ENCODE results near the gene MTSS2.

MTSS2 gene

DNA sequence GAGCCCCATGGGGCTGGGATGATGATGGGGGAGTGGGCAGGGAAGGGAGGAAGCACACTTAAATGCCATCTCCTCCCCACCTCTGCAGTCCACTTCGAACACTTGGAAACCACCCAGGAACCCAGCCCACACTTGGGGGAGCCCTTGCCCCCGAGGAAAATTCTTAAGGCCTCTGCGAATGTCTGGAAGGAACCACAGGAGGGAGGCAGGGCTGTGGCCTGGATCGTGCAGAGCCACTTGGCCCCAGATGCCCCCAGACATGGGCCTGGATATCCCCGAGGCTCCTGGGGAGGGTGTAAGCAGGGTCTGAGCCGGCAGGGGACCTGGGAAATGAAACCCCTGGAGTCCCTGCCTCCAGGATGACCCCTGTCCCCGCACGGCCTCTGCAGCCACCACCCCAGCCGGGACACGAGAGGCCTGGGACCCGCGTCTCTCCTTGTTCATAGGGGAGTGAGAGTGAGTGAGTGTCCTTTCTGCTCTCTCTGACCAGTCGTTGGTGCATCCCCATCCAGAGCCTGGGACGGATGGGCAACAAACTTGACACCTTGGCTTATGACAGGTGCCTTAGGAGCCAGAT is 11.8 kb upstream of the MTSS2 start:
- POLR2A ChIA-PET: no interaction called here

GRCh38 chr16:70696952-70697593 is 11.2 kb upstream of the MTSS2 start:
- peak; percentile 27 for TF ChIP-seq SP2 (tag by site-specific recombination; IDR thresholded peaks at IDR 0.05)
- TF ChIP-seq ZNF561 (tag by site-specific recombination; IDR thresholded peaks at IDR 0.05; ENCODE audit: borderline replicate concordance): no peak
- peak; percentile 93 for TF ChIP-seq ZNF600 (tag by site-specific recombination; IDR thresholded peaks at IDR 0.05)
- no peak for TF ChIP-seq REPIN1 (tag by site-specific recombination; IDR thresholded peaks at IDR 0.05; ENCODE audit: low read depth)
- TF ChIP-seq ZNF398 (tag by site-specific recombination; IDR thresholded peaks at IDR 0.05): 0 out of 2 replicates have a peak, but pooled peaks have one; percentile 5
- TF ChIP-seq ZNF549 (tag by site-specific recombination; IDR thresholded peaks at IDR 0.05): no peak
- POLR2A ChIA-PET: no interaction called here
- CTCF ChIA-PET: no interaction called here
- peaks cover 0 to 5% of the 10 kb centered on the region in 2 experiments; a peak in 1 of 3 replicates for H3K36me3 ChIP-seq (ENCODE audit: control insufficient read depth in 2 of 2, insufficient read depth in 1 of 2, low read length in 2 of 2)
- H3K4me1 ChIP-seq (ENCODE audit: control insufficient read depth, insufficient read depth, low read length): no peaks in the 10 kb centered on the region
- no peak overlapping the region for H3K27ac ChIP-seq (ENCODE audit: extremely low read depth, low read depth, low read length)
- no peaks in the 10 kb centered on the region for H3K9me3 ChIP-seq (ENCODE audit: control insufficient read depth, insufficient read depth, low read depth, low read length)
- no peak overlapping the region for H3K4me3 ChIP-seq (ENCODE audit: low read depth, low read length)

More for the DNA sequence above, 11.8 kb upstream of the MTSS2 start:
- no peak overlapping the region for H3K27ac ChIP-seq (ENCODE audit: extremely low read depth, low read depth, low read length)
- TF ChIP-seq ZNF157 (tag by site-specific recombination; IDR thresholded peaks at IDR 0.05): no peak
- peak; percentile 41; the same call in 1 of the 2 replicates for TF ChIP-seq GLIS1 (tag by site-specific recombination; IDR thresholded peaks at IDR 0.05)
- peak; percentile 24; the same call in 1 of the 2 replicates for TF ChIP-seq ZFHX2 (tag by site-specific recombination; conservative IDR thresholded peaks at IDR 0.05)
- 0 out of 2 replicates have a peak, but pooled peaks have one; percentile 12 for TF ChIP-seq EGR2 (tag by site-specific recombination; IDR thresholded peaks at IDR 0.05; ENCODE audit: low read depth)
- H3K9me3 ChIP-seq (ENCODE audit: control insufficient read depth, insufficient read depth, low read depth, low read length): no peaks in the 10 kb centered on the region
- peaks cover 0 to 5% of the 10 kb centered on the region in 2 experiments; a peak in 1 of 3 replicates for H3K36me3 ChIP-seq (ENCODE audit: control insufficient read depth in 2 of 2, insufficient read depth in 1 of 2, low read length in 2 of 2)
- H3K4me3 ChIP-seq (ENCODE audit: low read depth, low read length): no peak overlapping the region
- H3K4me1 ChIP-seq (ENCODE audit: control insufficient read depth, insufficient read depth, low read length): no peaks in the 10 kb centered on the region
- CTCF ChIA-PET: no interaction called here

DNA sequence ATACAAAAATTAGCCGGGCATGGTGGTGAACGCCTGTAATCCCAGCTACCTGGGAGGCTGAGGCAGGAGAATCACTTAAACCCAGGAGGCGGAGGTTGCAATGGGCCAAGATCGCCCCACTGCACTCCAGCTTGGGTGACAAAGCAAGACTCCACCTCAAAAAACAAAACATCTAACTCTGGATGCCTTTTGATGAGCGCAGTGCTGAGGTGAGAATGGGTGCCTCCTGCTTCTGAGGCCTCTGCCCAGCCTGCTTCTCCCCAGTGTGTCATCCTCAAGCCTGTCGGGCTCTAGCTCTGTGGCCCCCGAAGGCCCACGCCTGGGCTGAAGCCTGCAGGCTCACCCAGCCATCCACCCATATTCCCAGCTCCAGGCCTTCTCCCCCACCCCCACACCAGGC is 10.5 kb upstream of the MTSS2 start:
- peaks cover 0 to 5% of the 10 kb centered on the region in 2 experiments; a peak in 1 of 3 replicates for H3K36me3 ChIP-seq (ENCODE audit: control insufficient read depth in 2 of 2, insufficient read depth in 1 of 2, low read length in 2 of 2)
- POLR2A ChIA-PET: no interaction called here
- no peak overlapping the region for H3K27ac ChIP-seq (ENCODE audit: extremely low read depth, low read depth, low read length)
- no peak for TF ChIP-seq ZNF768 (tag by site-specific recombination; IDR thresholded peaks at IDR 0.05)
- no peak for TF ChIP-seq ZNF324 (tag by site-specific recombination; IDR thresholded peaks at IDR 0.05)
- no peak for TF ChIP-seq ZNF302 (tag by site-specific recombination; IDR thresholded peaks at IDR 0.05; ENCODE audit: low read depth)
- TF ChIP-seq ZNF335 (tag by site-specific recombination; conservative IDR thresholded peaks at IDR 0.05): no peak
- no peak for TF ChIP-seq ZNF16 (tag by site-specific recombination; IDR thresholded peaks at IDR 0.05; ENCODE audit: low read depth)
- H3K4me3 ChIP-seq (ENCODE audit: low read depth, low read length): no peak overlapping the region
- no peaks in the 10 kb centered on the region for H3K4me1 ChIP-seq (ENCODE audit: control insufficient read depth, insufficient read depth, low read length)
- CTCF ChIA-PET: no interaction called here
- H3K9me3 ChIP-seq (ENCODE audit: control insufficient read depth, insufficient read depth, low read depth, low read length): no peaks in the 10 kb centered on the region

- ChIA-PET CTCF (no interaction called here), POLR2A (no interaction called here)
- H3K4me1 ChIP-seq (ENCODE audit: control insufficient read depth, insufficient read depth, low read length): no peaks in the 10 kb centered on the region
- H3K9me3 ChIP-seq (ENCODE audit: control insufficient read depth, insufficient read depth, low read depth, low read length): no peaks in the 10 kb centered on the region
- no peak overlapping the region for H3K4me3 ChIP-seq (ENCODE audit: low read depth, low read length)
- peaks cover 0 to 5% of the 10 kb centered on the region in 2 experiments; a peak in 1 of 3 replicates for H3K36me3 ChIP-seq (ENCODE audit: control insufficient read depth in 2 of 2, insufficient read depth in 1 of 2, low read length in 2 of 2)
- H3K27ac ChIP-seq (ENCODE audit: extremely low read depth, low read depth, low read length): no peak overlapping the region
- TF ChIP-seq YY2 (tag by site-specific recombination; IDR thresholded peaks at IDR 0.05) (no peak), ZSCAN16 (tag by site-specific recombination; IDR thresholded peaks at IDR 0.05) (no peak), REPIN1 (tag by site-specific recombination; IDR thresholded peaks at IDR 0.05; ENCODE audit: low read depth) (no peak), SP3 (tag by site-specific recombination; IDR thresholded peaks at IDR 0.05) (no peak), ZNF341 (tag by site-specific recombination; IDR thresholded peaks at IDR 0.05; ENCODE audit: low read depth) (peak; percentile 40; the same call in 1 of the 2 replicates), ZBTB17 (tag by site-specific recombination; IDR thresholded peaks at IDR 0.05) (no peak), ZNF558 (tag by site-specific recombination; IDR thresholded peaks at IDR 0.05) (no peak), ZNF530 (tag by site-specific recombination; IDR thresholded peaks at IDR 0.05; ENCODE audit: low read depth) (no peak), ZNF600 (tag by site-specific recombination; IDR thresholded peaks at IDR 0.05) (0 out of 2 replicates have a peak, but pooled peaks have one; percentile 19), GLIS1 (tag by site-specific recombination; IDR thresholded peaks at IDR 0.05) (peak; percentile 67)
- TF ChIP-seq, protein P1, sequence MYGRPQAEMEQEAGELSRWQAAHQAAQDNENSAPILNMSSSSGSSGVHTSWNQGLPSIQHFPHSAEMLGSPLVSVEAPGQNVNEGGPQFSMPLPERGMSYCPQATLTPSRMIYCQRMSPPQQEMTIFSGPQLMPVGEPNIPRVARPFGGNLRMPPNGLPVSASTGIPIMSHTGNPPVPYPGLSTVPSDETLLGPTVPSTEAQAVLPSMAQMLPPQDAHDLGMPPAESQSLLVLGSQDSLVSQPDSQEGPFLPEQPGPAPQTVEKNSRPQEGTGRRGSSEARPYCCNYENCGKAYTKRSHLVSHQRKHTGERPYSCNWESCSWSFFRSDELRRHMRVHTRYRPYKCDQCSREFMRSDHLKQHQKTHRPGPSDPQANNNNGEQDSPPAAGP (tag by site-specific recombination; IDR thresholded peaks at IDR 0.05): peak; percentile 57; the same call in 1 of the 2 replicates
These were observed 9.6 kb upstream of the MTSS2 start for GRCh38 chr16:70695331-70696070.
